Neural crest cell (in vitro differentiated cells): ENCODE measurements around the gene FBLL1. TPM values are rescaled to one million over a fixed set of nuclear protein-coding genes. Genes with fewer than 3 reads are reported as not detected.
A peak's percentile ranks its signal among the peaks of the same experiment; 100 is the strongest.

Source experiments
- DNase-seq: peaks from one replicate; pipeline ENCODE4 v3.0.0; 2021; ENCODE audit warnings: low read depth, mixed read lengths, low spot score
- H3K27ac Mint-ChIP-seq: one replicate; pipeline ENCODE4 v1.8.0; 2021; ENCODE audit warnings: mild to moderate bottlenecking, mixed read lengths; ENCODE audit not compliant: unreplicated experiment
- H3K27me3 Mint-ChIP-seq: 2 replicates; pipeline ENCODE4 v1.8.0; 2021; ENCODE audit warnings: low read depth, mild to moderate bottlenecking, mixed read lengths
- H3K36me3 Mint-ChIP-seq: 2 replicates; pipeline ENCODE4 v1.8.0; 2021; ENCODE audit warnings: low read depth, mild to moderate bottlenecking, mixed read lengths
- H3K4me1 Mint-ChIP-seq: 2 replicates; pipeline ENCODE4 v1.8.0; 2021; ENCODE audit warnings: mixed read lengths
- H3K4me3 Mint-ChIP-seq: one replicate; pipeline ENCODE4 v1.8.0; 2021; ENCODE audit warnings: mild to moderate bottlenecking, mixed read lengths
- H3K9me3 Mint-ChIP-seq: 2 replicates; pipeline ENCODE4 v1.8.0; 2021; ENCODE audit warnings: mixed read lengths
- long read RNA-seq: library from polyadenylated mRNA; unstranded; transcript quantifications from one replicate; pipeline ENCODE4 v2.0.0, GENCODE V29; 2020
- total RNA-seq: library from RNA; stranded (reverse); gene quantifications from 2 replicates; pipeline ENCODE4 v1.2.1, GENCODE V29; 2021
- TF ChIP-seq, protein P1 (sequence below): fragments of 200-600 bp; sonication (generic); conservative IDR thresholded peaks from 2 replicates; pipeline ENCODE4 v1.5.0; 2021; ENCODE audit warnings: antibody characterized with exemption, mild to moderate bottlenecking

FBLL1 gene
- 5.9 and 7.3 TPM in 2 replicates for total RNA-seq
- long read RNA-seq, partial matches to known transcripts: 0 of 1 reads
- long read RNA-seq, other reads (novel, unspliced or antisense): 0 of 1 reads

DNA sequence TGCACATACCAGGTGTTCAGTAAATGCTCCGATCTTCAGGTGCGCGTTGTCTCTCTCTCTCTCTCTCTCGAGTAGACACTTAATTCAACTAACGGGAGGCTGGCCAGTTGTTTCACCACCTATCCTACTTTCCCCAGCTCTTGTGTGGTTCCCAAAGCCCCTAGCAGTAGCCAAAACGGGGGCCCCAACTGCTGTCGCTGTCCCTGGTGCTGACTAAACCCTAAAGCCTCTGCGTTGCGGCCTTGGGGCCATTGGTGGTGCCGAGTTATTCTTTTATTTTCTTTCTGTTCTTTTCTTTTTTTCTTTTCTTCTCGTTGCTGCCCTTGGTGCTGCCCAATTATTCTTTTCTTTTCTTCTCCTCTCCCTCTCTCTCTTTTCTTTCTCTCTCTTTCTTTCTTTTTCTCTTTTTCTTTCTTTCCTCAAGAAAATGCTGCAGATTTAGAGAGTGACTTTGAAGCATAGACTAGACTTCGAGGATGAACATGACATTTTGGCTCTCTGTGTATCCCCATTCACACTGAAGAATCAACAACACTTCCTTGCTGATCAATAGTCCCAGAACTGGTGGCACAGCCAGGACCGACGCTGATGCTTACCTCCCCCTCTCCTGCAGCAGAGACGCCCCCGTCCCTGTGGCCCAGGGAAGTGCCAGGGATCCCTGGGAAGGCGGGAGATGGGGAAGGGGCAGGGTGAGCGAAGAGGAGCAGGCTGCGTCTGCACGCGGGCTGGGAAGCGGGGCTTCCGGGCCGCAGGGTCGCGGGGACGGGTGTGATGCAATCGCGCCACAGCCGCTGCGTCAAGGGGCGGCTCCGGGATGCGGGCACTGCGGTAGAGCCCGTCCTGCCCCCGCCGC, at the start of gene FBLL1:
TSS of gene FBLL1 (plus strand) at position 785 of the 853 bp plus-strand sequence. CDS start 200 bp downstream, outside the sequence.
- peak; percentile 62 for DNase-seq

GRCh38 chr5:168480601-168481000, 48.5 kb upstream of the FBLL1 start:
- no peak overlapping the region for H3K27ac Mint-ChIP-seq

More for the DNA sequence above, at the start of gene FBLL1:
- peak within 1 kb of the TSS; percentile 76 for H3K4me3 Mint-ChIP-seq
- peaks cover 26% of the 10 kb centered on the region for H3K4me1 Mint-ChIP-seq
- no peaks in the 10 kb centered on the region for H3K36me3 Mint-ChIP-seq
- TF ChIP-seq, protein P1, sequence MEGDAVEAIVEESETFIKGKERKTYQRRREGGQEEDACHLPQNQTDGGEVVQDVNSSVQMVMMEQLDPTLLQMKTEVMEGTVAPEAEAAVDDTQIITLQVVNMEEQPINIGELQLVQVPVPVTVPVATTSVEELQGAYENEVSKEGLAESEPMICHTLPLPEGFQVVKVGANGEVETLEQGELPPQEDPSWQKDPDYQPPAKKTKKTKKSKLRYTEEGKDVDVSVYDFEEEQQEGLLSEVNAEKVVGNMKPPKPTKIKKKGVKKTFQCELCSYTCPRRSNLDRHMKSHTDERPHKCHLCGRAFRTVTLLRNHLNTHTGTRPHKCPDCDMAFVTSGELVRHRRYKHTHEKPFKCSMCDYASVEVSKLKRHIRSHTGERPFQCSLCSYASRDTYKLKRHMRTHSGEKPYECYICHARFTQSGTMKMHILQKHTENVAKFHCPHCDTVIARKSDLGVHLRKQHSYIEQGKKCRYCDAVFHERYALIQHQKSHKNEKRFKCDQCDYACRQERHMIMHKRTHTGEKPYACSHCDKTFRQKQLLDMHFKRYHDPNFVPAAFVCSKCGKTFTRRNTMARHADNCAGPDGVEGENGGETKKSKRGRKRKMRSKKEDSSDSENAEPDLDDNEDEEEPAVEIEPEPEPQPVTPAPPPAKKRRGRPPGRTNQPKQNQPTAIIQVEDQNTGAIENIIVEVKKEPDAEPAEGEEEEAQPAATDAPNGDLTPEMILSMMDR: no peak
- H3K27ac Mint-ChIP-seq: no peak within 1 kb of the TSS
- no peaks in the 10 kb centered on the region for H3K9me3 Mint-ChIP-seq
- H3K27me3 Mint-ChIP-seq: peaks cover 17% of the 10 kb centered on the region

DNA sequence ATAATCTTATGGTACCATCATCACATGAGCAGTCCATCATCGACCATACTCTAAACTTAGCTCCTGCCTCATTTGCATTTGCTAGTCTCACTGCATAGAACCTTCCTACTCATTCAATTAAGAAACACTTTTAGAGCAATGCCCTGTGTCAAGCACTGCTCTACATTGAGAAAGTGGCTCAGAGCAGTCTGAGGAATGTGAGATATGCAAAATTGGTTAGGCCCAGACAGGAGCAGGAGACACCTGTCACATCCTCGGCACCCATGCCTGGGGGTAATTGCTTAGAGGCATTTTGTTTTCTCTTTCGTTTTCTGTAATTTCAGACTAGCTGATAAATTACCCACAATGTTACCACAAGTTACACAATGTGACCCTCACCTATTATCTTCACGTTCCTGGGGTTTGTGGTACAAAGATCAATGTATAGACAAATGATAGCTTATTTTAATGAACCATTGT, 47.7 kb upstream of the FBLL1 start:
- no peak overlapping the region for H3K27ac Mint-ChIP-seq
- no peak for DNase-seq
- H3K36me3 Mint-ChIP-seq: peaks cover 1% of the 10 kb centered on the region
- no peaks in the 10 kb centered on the region for H3K27me3 Mint-ChIP-seq
- TF ChIP-seq, protein P1: no peak
- no peaks in the 10 kb centered on the region for H3K9me3 Mint-ChIP-seq
- no peak overlapping the region for H3K4me3 Mint-ChIP-seq
- peaks cover 12% of the 10 kb centered on the region for H3K4me1 Mint-ChIP-seq

More at GRCh38 chr5:168480601-168481000, 48.5 kb upstream of the FBLL1 start:
- Mint-ChIP-seq H3K27me3 (no peaks in the 10 kb centered on the region), H3K4me3 (no peak overlapping the region), H3K4me1 (peaks cover 4% of the 10 kb centered on the region), H3K36me3 (no peaks in the 10 kb centered on the region), H3K9me3 (no peaks in the 10 kb centered on the region)
- DNase-seq: no peak
- TF ChIP-seq, protein P1: no peak

GRCh38 chr5:168482361-168482760, 46.7 kb upstream of the FBLL1 start:
- H3K4me3 Mint-ChIP-seq: no peak overlapping the region
- no peaks in the 10 kb centered on the region for H3K9me3 Mint-ChIP-seq
- H3K27ac Mint-ChIP-seq: no peak overlapping the region
- no peak for DNase-seq
- no peaks in the 10 kb centered on the region for H3K27me3 Mint-ChIP-seq
- H3K36me3 Mint-ChIP-seq: peaks cover 2% of the 10 kb centered on the region
- TF ChIP-seq, protein P1: no peak
- H3K4me1 Mint-ChIP-seq: peaks cover 20% of the 10 kb centered on the region

DNA sequence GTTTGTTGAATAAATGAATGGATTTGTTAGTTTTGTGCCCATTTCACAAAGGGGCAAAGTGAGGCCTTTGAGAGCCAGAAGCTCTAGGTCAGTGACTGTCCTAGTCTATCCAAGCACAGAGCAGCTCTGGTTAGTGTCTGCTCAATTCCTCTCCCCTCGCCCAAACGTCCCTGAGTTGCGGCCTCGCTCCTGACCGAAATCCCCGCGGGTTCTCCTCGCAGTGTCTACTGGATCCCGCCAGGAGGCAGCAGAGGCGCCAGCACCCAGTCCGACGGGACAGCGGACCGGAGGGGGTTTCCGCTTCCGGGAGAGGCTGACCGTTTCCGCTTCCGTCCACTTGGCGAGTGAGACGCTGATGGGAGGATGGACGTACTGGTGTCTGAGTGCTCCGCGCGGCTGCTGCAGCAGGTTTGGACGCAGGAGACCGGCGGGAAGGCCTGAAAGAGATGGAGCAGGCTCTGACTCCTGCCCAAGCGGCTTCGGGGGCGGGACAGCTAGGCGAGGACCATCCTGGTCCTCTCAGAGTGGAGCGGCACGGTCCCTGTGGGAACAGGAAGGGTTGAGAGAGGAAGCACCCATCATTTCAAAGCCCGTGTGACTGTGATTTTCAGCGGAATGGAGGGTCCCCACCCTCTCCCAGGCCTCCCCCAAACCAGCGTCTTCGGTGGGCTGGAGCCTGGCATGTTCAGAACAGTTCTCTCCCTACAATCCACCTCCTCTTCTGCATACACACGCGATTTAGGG, 42.8 kb upstream of the FBLL1 start, which contains the start of gene RARS1:
TSS of gene RARS1 (plus strand) at position 336 of the 744 bp plus-strand sequence. CDS start at position 364, 28 bp downstream.
- Mint-ChIP-seq H3K9me3 (no peaks in the 10 kb centered on the region), H3K36me3 (peaks cover 5% of the 10 kb centered on the region), H3K4me3 (peak within 1 kb of the TSS; percentile 100), H3K27ac (peak within 1 kb of the TSS; percentile 95), H3K27me3 (no peaks in the 10 kb centered on the region), H3K4me1 (peaks cover 23% of the 10 kb centered on the region)
- peak; percentile 92 for DNase-seq
- TF ChIP-seq, protein P1: peak; percentile 93
